Stimulated activated naive CD8-positive, alpha-beta T cell treated with anti-CD3 and anti-CD28 coated beads, Interleukin-15, Interleukin-2, amounts not matched to agents 100 ng/mL and 50 ng/mL, for 24 hours (primary cell): ENCODE measurements around the gene NLRP6.
"Not testable (repeated sequence)": the region's sequence is repeated elsewhere in the genome, so short reads cannot be mapped to it uniquely, and the experiment has no call there.

Experiments
- H3K27ac Mint-ChIP-seq: one replicate; pipeline ENCODE4 v1.8.0; 2021; ENCODE audit warnings: mild to moderate bottlenecking, mixed read lengths
- H3K27me3 Mint-ChIP-seq: one replicate; pipeline ENCODE4 v1.8.0; 2021; ENCODE audit warnings: mixed read lengths
- H3K36me3 Mint-ChIP-seq: one replicate; pipeline ENCODE4 v1.8.0; 2021; ENCODE audit warnings: low read depth, mixed read lengths
- H3K4me1 Mint-ChIP-seq: one replicate; pipeline ENCODE4 v1.8.0; 2021; ENCODE audit warnings: low read depth, mixed read lengths
- H3K4me3 Mint-ChIP-seq: one replicate; pipeline ENCODE4 v1.8.0; 2021; ENCODE audit warnings: mild to moderate bottlenecking, mixed read lengths
- H3K9me3 Mint-ChIP-seq: one replicate; pipeline ENCODE4 v1.8.0; 2021; ENCODE audit warnings: mixed read lengths

Gene NLRP6

DNA sequence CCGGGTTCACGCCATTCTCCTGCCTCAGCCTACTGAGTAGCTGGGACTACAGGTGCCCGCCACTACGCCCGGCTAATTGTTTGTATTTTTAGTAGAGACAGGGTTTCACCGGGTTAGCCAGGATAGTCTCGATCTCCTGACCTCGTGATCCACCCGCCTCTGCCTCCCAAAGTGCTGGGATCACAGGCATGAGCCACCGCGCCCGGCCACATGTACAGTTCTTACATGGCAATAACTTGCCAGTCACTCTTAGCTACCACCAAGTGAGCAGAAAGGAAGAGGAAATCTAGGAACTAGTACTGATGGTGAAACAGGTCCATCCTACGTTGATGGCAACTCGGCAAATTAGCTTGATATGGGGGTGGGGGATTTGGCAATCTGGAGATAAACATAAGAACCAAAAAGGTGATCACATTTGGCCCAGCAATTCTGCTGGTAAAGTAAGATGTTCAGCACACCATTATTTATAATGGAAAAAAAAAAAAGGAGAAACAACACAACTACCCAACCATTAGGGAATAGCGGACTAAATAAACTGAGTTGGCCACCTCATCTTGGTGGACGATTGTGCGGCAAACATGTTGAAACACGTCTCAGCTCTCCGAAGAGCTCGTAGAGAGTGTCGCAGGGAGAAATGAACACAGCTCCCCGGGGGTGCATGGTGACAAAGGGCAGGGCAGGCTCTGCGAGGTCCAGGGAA is 5.3 kb downstream of the NLRP6 start:
- Mint-ChIP-seq H3K36me3 (peaks cover 4% of the 10 kb centered on the region), H3K4me1 (peaks cover 55% of the 10 kb centered on the region), H3K27ac (peak overlapping the region; percentile 5), H3K27me3 (peaks cover 24% of the 10 kb centered on the region), H3K9me3 (no peaks in the 10 kb centered on the region), H3K4me3 (no peak overlapping the region)

- Mint-ChIP-seq H3K27me3 (peaks cover 21% of the 10 kb centered on the region), H3K4me1 (peaks cover 52% of the 10 kb centered on the region), H3K27ac (no peak overlapping the region)
These were observed 6.2 kb downstream of the NLRP6 start for GRCh38 chr11:284105-285020.

GRCh38 chr11:285021-285893 is 7.0 kb downstream of the NLRP6 start:
- Mint-ChIP-seq H3K36me3 (peaks cover 4% of the 10 kb centered on the region), H3K27ac (no peak overlapping the region), H3K27me3 (peaks cover 21% of the 10 kb centered on the region)

More at GRCh38 chr11:284105-285020, 6.2 kb downstream of the NLRP6 start:
- Mint-ChIP-seq H3K4me3 (no peak overlapping the region), H3K9me3 (no peaks in the 10 kb centered on the region), H3K36me3 (peaks cover 4% of the 10 kb centered on the region)

GRCh38 chr11:285894-286220 is 7.7 kb downstream of the NLRP6 start:
- Mint-ChIP-seq H3K4me1 (peaks cover 54% of the 10 kb centered on the region), H3K4me3 (no peak overlapping the region), H3K27ac (no peak overlapping the region), H3K27me3 (peaks cover 18% of the 10 kb centered on the region), H3K36me3 (peaks cover 4% of the 10 kb centered on the region), H3K9me3 (no peaks in the 10 kb centered on the region)

More at GRCh38 chr11:285021-285893, 7.0 kb downstream of the NLRP6 start:
- Mint-ChIP-seq H3K4me3 (no peak overlapping the region), H3K9me3 (no peaks in the 10 kb centered on the region), H3K4me1 (peaks cover 57% of the 10 kb centered on the region)

GRCh38 chr11:286977-287820 is 9.0 kb downstream of the NLRP6 start:
- peak overlapping the region; percentile 92 for H3K4me3 Mint-ChIP-seq
- H3K27me3 Mint-ChIP-seq, H3K9me3 Mint-ChIP-seq, H3K36me3 Mint-ChIP-seq: not testable (repeated sequence)
- H3K27ac Mint-ChIP-seq = peak overlapping the region; percentile 74
- H3K4me1 Mint-ChIP-seq = peaks cover 41% of the 10 kb centered on the region

DNA sequence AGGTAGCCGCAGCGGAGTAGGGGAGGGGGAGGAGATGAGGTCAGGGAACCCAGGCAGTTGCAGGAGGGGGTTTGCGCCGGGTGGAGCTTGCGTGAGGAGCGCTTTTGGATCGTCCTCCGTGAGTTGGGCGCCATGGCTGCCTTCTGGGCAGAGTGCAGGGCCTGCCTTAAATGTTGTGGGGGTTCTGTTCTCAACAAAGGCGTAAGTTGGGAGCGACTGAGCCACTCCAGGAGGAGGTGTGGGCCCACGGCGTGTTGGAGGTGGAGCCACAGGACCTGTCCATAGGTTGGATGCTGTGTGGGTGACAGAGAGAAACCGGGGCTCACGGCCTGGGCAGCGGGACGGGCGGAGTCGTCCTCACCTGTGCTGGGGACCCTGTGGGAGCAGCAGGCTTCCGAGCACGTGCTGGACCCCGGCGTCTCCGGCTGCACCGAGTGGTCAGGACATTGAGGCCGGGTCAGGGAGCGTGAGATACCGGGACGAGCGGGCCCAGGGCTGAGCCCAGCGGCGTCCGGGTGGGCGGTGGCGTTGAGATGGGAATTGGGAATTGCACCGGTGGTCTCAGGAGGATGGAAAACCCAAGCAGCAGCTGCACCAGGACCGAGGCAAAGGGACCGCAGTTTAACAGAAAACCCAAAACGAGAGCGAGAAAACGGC is 9.7 kb downstream of the NLRP6 start:
- peaks cover 4% of the 10 kb centered on the region for H3K36me3 Mint-ChIP-seq
- H3K27me3 Mint-ChIP-seq = no peaks in the 10 kb centered on the region
- no peaks in the 10 kb centered on the region for H3K9me3 Mint-ChIP-seq
- H3K4me1 Mint-ChIP-seq = peaks cover 33% of the 10 kb centered on the region
- peak overlapping the region; percentile 97 for H3K27ac Mint-ChIP-seq
- peak overlapping the region; percentile 92 for H3K4me3 Mint-ChIP-seq

DNA sequence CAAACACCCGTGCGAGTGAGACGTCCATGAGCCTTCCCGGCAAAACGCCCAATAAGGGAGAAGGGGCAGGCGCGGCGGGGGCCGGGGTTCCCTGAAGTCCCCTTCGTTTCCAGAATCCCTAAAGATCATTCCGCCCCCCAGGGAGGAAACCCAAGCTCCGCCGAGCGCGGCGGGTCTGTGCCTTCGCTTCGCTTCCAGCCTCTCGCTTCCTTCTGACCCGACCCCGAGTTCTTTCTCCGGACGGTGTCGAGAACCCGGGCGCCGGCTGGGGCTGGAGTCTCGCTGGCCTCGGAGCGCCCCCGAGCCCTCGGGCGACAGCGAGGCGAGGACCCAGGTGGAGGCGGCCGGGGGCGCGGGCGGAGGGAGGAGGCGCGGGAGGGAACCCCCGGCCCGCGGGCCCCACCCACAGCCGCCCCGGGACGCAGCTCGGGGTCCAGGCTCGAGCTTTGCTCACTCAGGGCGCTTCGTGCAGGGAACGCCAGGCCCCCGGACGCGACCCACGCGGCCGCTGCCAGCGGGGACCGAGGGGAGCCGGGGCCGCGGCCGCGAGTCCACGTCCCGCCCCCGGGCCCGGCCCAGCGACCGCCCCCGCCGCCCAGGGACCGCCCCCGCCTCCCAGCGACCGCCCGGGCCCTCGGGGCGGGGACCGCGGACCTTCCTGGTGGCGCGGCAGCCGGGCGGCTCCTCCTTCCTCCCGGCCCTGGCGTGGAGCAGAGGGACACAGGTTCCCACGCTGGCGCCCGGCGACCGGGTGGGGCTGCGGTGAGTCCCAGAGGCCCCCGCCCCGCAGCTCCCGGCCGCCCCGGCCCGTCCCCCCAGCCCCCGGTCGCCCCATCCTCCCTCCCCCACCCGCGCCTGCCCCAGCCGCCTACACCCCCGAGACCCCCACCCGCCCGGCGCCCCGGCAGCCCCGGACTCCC is 10.5 kb downstream of the NLRP6 start, which contains the start of gene PGGHG:
Gene PGGHG, plus strand, starts transcription at position 649 of the 920 bp plus-strand sequence. CDS start 691 bp downstream, outside the sequence.
- H3K27me3 Mint-ChIP-seq = no peaks in the 10 kb centered on the region
- no peaks in the 10 kb centered on the region for H3K9me3 Mint-ChIP-seq
- H3K4me1 Mint-ChIP-seq = peaks cover 27% of the 10 kb centered on the region
- H3K36me3 Mint-ChIP-seq = peaks cover 4% of the 10 kb centered on the region
- H3K4me3 Mint-ChIP-seq = peak within 1 kb of the TSS; percentile 92
- peak within 1 kb of the TSS; percentile 97 for H3K27ac Mint-ChIP-seq

GRCh38 chr11:289398-289711 is 11.1 kb downstream of the NLRP6 start:
- no peaks in the 10 kb centered on the region for H3K27me3 Mint-ChIP-seq
- peaks cover 24% of the 10 kb centered on the region for H3K4me1 Mint-ChIP-seq
- no peak overlapping the region for H3K27ac Mint-ChIP-seq
- H3K9me3 Mint-ChIP-seq = no peaks in the 10 kb centered on the region
- H3K36me3 Mint-ChIP-seq = peaks cover 4% of the 10 kb centered on the region
- H3K4me3 Mint-ChIP-seq = peak overlapping the region; percentile 66

DNA sequence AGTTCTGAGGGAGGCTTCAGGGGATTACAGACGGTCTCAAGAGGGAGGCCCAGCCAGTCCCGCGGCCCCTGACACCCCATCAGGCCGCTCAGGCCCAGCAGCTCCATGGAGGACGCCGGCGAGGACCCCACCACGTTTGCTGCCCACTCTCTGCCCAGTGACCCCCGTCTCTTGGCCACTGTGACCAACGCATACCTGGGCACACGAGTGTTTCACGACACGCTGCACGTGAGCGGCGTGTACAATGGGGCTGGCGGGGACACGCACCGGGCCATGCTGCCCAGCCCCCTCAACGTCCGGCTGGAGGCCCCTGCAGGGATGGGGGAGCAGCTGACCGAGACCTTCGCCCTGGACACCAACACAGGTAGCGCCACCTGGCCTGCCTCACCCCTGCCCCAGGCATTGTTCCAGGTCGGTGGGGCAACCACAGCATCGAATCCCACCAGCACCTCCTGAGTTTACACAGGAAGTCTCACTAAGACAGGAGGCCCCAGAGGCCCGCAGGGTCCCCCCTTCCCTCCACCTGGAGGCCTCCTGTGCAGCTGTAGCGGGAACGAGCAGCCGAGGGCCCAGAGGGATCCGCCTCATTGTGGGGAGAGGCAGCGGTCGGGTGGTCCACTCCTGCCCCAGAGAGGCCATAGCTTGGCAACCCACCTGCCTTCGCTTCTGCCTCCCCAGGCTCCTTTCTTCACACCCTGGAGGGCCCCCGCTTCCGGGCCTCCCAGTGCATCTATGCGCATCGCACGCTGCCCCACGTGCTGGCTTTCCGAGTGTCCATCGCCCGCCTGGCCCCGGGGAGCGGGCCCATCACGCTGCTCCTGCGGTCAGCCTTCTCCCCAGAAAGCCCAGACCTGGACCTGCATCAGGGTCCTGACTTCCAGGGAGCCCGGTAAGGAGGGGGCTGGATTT is 11.8 kb downstream of the NLRP6 start:
- H3K4me3 Mint-ChIP-seq = peak overlapping the region; percentile 66
- no peaks in the 10 kb centered on the region for H3K9me3 Mint-ChIP-seq
- H3K4me1 Mint-ChIP-seq = peaks cover 24% of the 10 kb centered on the region
- H3K27ac Mint-ChIP-seq = peak overlapping the region; percentile 52
- H3K27me3 Mint-ChIP-seq = no peaks in the 10 kb centered on the region
- H3K36me3 Mint-ChIP-seq = peaks cover 4% of the 10 kb centered on the region

DNA sequence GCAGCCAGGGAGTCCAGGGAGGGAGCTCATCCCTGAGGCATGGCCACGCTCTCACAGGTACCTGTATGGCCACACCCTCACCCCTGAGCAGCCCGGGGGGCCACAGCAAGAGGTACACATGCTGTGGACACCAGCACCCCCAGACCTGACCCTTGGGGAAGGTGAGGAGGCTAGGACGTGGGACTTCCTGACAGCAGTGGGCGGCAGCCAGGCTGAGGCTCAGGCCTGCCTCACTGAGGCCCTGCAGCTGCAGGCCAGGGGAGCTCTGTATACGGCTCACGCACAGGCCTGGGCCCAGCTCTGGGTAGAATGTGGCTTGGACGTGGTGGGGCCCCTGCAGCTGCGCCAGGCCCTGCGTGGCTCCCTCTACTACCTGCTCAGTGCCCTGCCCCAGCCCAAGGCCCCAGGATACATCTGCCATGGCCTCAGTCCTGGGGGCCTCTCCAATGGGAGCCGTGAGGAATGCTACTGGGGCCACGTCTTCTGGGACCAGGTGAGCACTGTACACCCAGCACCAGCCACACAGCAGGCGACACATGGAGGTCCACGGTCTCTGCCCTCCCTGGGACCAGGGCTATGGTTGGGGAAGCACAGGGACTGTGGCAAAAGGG is 12.5 kb downstream of the NLRP6 start:
- Mint-ChIP-seq H3K9me3 (no peaks in the 10 kb centered on the region), H3K27me3 (no peaks in the 10 kb centered on the region), H3K36me3 (peaks cover 4% of the 10 kb centered on the region), H3K4me3 (peak overlapping the region; percentile 59), H3K4me1 (peaks cover 24% of the 10 kb centered on the region), H3K27ac (no peak overlapping the region)

- Mint-ChIP-seq H3K27ac (no peak overlapping the region), H3K4me1 (peaks cover 19% of the 10 kb centered on the region), H3K36me3 (peaks cover 4% of the 10 kb centered on the region), H3K27me3 (no peaks in the 10 kb centered on the region), H3K9me3 (no peaks in the 10 kb centered on the region), H3K4me3 (peak overlapping the region; percentile 59)
These were observed 13.3 kb downstream of the NLRP6 start for GRCh38 chr11:291281-292210.
